HFFc6 (cell line): Measurements from ENCODE around the gene KIF5B. TPM values are rescaled to one million over a fixed set of nuclear protein-coding genes. Genes with fewer than 3 reads are reported as not detected.

Source experiments
- DNase-seq: peaks from one replicate; pipeline ENCODE4 v3.0.0-alpha.2; 2018
- H3K27ac Mint-ChIP-seq: 2 replicates; pipeline ENCODE4 v1.8.0; 2020; ENCODE audit warnings: mild to moderate bottlenecking, mixed read lengths
- H3K27me3 Mint-ChIP-seq: 2 replicates; pipeline ENCODE4 v1.8.0; 2021; ENCODE audit warnings: mild to moderate bottlenecking, moderate library complexity, mixed read lengths; ENCODE audit not compliant: insufficient read depth
- H3K36me3 Mint-ChIP-seq: 2 replicates; pipeline ENCODE4 v1.8.0; 2021; ENCODE audit warnings: low read depth, mixed read lengths
- H3K4me1 Mint-ChIP-seq: 2 replicates; pipeline ENCODE4 v1.8.0; 2020; ENCODE audit warnings: low read depth, mixed read lengths
- H3K4me3 Mint-ChIP-seq: 2 replicates; pipeline ENCODE4 v1.8.0; 2020; ENCODE audit warnings: mild to moderate bottlenecking, moderate library complexity, mixed read lengths
- H3K9me3 Mint-ChIP-seq: 2 replicates; pipeline ENCODE4 v1.8.0; 2020; ENCODE audit warnings: mild to moderate bottlenecking, mixed read lengths
- CTCF ChIP-seq: fragments of 200-600 bp; sonication (generic); IDR thresholded peaks from 2 replicates; pipeline ENCODE4 v1.5.0; 2021; ENCODE audit warnings: antibody characterized with exemption, mild to moderate bottlenecking
- total RNA-seq, 6 experiments: library from RNA; stranded (reverse); fragmentation: NEBNext Ultra II Directional; extraction: Animal tissue kit (Norgen Biotek cat#: 25700); gene quantifications; 2 replicates in 1 of 6; 3 replicates in 5 of 6; pipeline ENCODE4 v1.2.3, GENCODE V29; 2021

The KIF5B gene
- total RNA-seq, 6 experiments from 2014 or later = 127 to 142 (median 137) TPM

- Mint-ChIP-seq H3K4me3 (no peak overlapping the region), H3K9me3 (peaks cover 20% of the 10 kb centered on the region), H3K27ac (no peak overlapping the region), H3K4me1 (no peaks in the 10 kb centered on the region), H3K27me3 (peaks cover 19% of the 10 kb centered on the region), H3K36me3 (peaks cover 12% of the 10 kb centered on the region; the same call in 1 of the 2 replicates)
- no peak for DNase-seq
- TF ChIP-seq CTCF = no peak
These were observed 39.0 kb upstream of the KIF5B start for GRCh38 chr10:32095116-32095733.

GRCh38 chr10:32093650-32094049 is 37.4 kb upstream of the KIF5B start:
- H3K27ac Mint-ChIP-seq = no peak overlapping the region
- H3K36me3 Mint-ChIP-seq = 0 out of 2 replicates have a peak, but pooled peaks cover 6% of the 10 kb centered on the region
- H3K9me3 Mint-ChIP-seq = peaks cover 13% of the 10 kb centered on the region
- H3K27me3 Mint-ChIP-seq = peaks cover 30% of the 10 kb centered on the region
- no peak for DNase-seq
- TF ChIP-seq CTCF = no peak
- H3K4me3 Mint-ChIP-seq = no peak overlapping the region
- peaks cover 4% of the 10 kb centered on the region for H3K4me1 Mint-ChIP-seq

DNA sequence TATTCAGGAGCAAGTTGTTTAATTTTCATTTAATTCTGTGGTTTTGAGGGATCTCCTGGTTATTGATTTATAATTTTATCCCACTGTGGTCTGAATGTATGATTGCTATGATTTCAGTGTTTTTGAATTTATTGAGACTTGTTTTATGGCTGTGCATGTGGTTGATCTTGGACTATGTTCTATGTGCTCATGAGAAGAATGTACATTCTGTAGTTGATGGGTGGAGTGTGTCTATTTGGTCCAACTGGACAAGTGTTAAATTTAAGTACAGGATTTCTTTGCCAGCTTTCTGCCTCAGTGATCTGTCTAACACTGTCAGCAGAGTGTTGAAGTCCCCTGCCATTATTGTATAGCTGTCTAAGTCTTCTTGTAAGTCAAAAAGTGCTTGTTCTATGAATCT is 34.8 kb upstream of the KIF5B start:
- no peak for DNase-seq
- Mint-ChIP-seq H3K4me1 (peaks cover 7% of the 10 kb centered on the region), H3K27ac (no peak overlapping the region), H3K9me3 (no peaks in the 10 kb centered on the region), H3K4me3 (no peak overlapping the region), H3K36me3 (0 out of 2 replicates have a peak, but pooled peaks cover 6% of the 10 kb centered on the region), H3K27me3 (peaks cover 26% of the 10 kb centered on the region)
- no peak for TF ChIP-seq CTCF

DNA sequence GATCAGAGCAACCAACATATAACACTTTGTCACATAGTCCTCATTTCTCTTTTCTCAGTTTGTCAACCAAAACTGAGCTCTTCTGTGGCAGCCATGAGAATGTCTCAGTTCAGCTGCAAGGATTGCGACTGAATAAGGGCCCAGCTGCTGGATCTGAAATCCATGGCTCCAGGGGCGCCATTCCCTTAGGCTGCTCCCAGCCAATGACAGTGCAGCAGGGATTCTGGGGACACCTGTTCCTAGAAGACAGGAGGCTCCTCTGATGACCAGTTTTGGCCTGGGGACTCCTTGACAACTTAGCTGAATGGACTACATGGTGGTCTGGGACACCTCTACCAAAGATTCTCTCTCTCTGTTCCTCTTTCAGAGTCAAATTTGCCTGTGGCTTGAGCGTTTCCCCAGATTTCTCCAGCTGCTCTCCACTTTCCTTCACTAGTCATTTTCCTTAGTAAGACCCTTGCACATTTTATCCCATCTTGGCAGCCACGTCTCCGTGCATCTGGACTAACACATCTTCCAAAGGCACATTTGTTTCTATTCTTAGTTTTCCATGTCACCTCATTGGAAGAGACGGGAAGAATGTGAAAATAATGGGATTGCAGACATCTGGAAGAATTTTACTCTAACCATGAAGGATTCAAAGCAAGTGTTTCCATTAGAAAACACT is 28.1 kb upstream of the KIF5B start:
- no peak for DNase-seq
- H3K9me3 Mint-ChIP-seq = no peaks in the 10 kb centered on the region
- H3K27me3 Mint-ChIP-seq = peaks cover 13% of the 10 kb centered on the region
- H3K36me3 Mint-ChIP-seq = no peaks in the 10 kb centered on the region
- no peak for TF ChIP-seq CTCF
- H3K4me1 Mint-ChIP-seq = peaks cover 7% of the 10 kb centered on the region
- H3K4me3 Mint-ChIP-seq = no peak overlapping the region
- H3K27ac Mint-ChIP-seq = no peak overlapping the region

DNA sequence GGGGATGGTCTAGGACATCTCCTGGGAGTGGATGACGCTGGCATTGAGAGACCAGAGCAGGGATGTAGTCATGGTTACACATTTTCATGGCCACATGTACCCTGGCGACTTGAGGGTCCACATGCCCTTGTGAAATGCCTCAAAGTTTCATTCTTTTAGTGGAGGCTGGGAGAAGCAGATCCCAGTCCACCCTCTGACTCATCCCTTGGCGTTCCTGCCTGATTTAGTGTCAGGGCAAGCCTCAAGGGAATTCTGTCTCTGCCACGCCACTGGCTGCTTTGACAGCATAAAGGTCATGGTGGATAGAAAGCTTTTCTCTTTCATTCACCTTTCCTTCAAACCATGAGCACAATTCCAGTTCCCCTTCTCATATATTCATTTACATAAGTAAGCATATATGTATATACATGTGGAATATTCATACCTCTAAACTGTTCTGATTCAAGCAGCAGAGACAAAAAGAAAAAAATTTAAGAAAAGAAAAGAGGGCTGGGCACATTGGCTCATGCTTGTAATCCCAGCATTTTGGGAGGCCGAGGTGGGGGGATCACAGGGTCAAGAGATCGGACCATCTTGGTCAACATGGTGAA is 21.8 kb upstream of the KIF5B start:
- Mint-ChIP-seq H3K4me3 (peak overlapping the region; percentile 58; the same call in 1 of the 2 replicates), H3K4me1 (peaks cover 11% of the 10 kb centered on the region), H3K9me3 (no peaks in the 10 kb centered on the region), H3K36me3 (no peaks in the 10 kb centered on the region), H3K27me3 (no peaks in the 10 kb centered on the region; the same call in 1 of the 2 replicates), H3K27ac (peak overlapping the region; percentile 73)
- TF ChIP-seq CTCF = no peak
- DNase-seq = peak; percentile 69
